ENCODE measurements around the gene TSHZ2. TPM values are rescaled to one million over a fixed set of nuclear protein-coding genes. Genes with fewer than 3 reads are reported as not detected.

Gene TSHZ2
- total RNA-seq, 2 experiments from 2014 or later = 0.38 to 0.54 TPM

GRCh38 chr20:52926505-52926904 lies 45.7 kb upstream of the TSHZ2 start:
- H3K4me1 Mint-ChIP-seq (ENCODE audit: low read depth) = peaks cover 2% of the 10 kb centered on the region
- DNase-seq (no peak), ATAC-seq (no peak)
- no peak overlapping the region for H3K27ac Mint-ChIP-seq
- TF ChIP-seq CTCF (IDR thresholded peaks at IDR 0.05) = no peak
- no peak overlapping the region for H3K4me3 Mint-ChIP-seq
- intact Hi-C loops (cut with micrococcal nuclease) = no loop called here
- no peaks in the 10 kb centered on the region for H3K9me3 Mint-ChIP-seq
- ChIA-PET POLR2A (no interaction called here), CTCF (no interaction called here)
- H3K27me3 Mint-ChIP-seq = peaks cover 2% of the 10 kb centered on the region
- H3K36me3 Mint-ChIP-seq (ENCODE audit: low read depth) = no peaks in the 10 kb centered on the region

GRCh38 chr20:52933867-52934266 lies 38.3 kb upstream of the TSHZ2 start:
- CTCF ChIA-PET = no interaction called here
- H3K4me3 Mint-ChIP-seq = no peak overlapping the region
- POLR2A ChIA-PET = no interaction called here
- H3K27ac Mint-ChIP-seq = no peak overlapping the region
- no peak for TF ChIP-seq CTCF (IDR thresholded peaks at IDR 0.05)
- H3K9me3 Mint-ChIP-seq = no peaks in the 10 kb centered on the region
- intact Hi-C loops (cut with micrococcal nuclease) = no loop called here
- DNase-seq = no peak
- no peaks in the 10 kb centered on the region for H3K36me3 Mint-ChIP-seq (ENCODE audit: low read depth)
- H3K4me1 Mint-ChIP-seq (ENCODE audit: low read depth) = no peaks in the 10 kb centered on the region
- no peaks in the 10 kb centered on the region for H3K27me3 Mint-ChIP-seq
- ATAC-seq = no peak

- H3K27me3 Mint-ChIP-seq = no peaks in the 10 kb centered on the region
Measured at GRCh38 chr20:52936351-52937340, 35.5 kb upstream of the TSHZ2 start.

GRCh38 chr20:52937591-52938100 lies 34.5 kb upstream of the TSHZ2 start:
- ATAC-seq (no peak), DNase-seq (no peak)
- ChIA-PET CTCF (no interaction called here), POLR2A (no interaction called here)
- TF ChIP-seq CTCF (IDR thresholded peaks at IDR 0.05) = no peak
- intact Hi-C loops (cut with micrococcal nuclease) = no loop called here
- no peak overlapping the region for H3K27ac Mint-ChIP-seq
- no peak overlapping the region for H3K4me3 Mint-ChIP-seq
- no peaks in the 10 kb centered on the region for H3K27me3 Mint-ChIP-seq
- H3K4me1 Mint-ChIP-seq (ENCODE audit: low read depth) = no peaks in the 10 kb centered on the region
- no peaks in the 10 kb centered on the region for H3K9me3 Mint-ChIP-seq
- no peaks in the 10 kb centered on the region for H3K36me3 Mint-ChIP-seq (ENCODE audit: low read depth)

More at GRCh38 chr20:52936351-52937340, 35.5 kb upstream of the TSHZ2 start:
- DNase-seq = no peak
- POLR2A ChIA-PET = no interaction called here
- H3K9me3 Mint-ChIP-seq = no peaks in the 10 kb centered on the region
- CTCF ChIA-PET = no interaction called here
- no peaks in the 10 kb centered on the region for H3K36me3 Mint-ChIP-seq (ENCODE audit: low read depth)
- intact Hi-C loops (cut with micrococcal nuclease) = no loop called here
- TF ChIP-seq CTCF (IDR thresholded peaks at IDR 0.05) = no peak
- no peaks in the 10 kb centered on the region for H3K4me1 Mint-ChIP-seq (ENCODE audit: low read depth)
- H3K27ac Mint-ChIP-seq = no peak overlapping the region
- H3K4me3 Mint-ChIP-seq = no peak overlapping the region
- ATAC-seq = no peak

GRCh38 chr20:52939141-52939540 lies 33.0 kb upstream of the TSHZ2 start:
- no peak for TF ChIP-seq CTCF (IDR thresholded peaks at IDR 0.05)
- Mint-ChIP-seq H3K27me3 (no peaks in the 10 kb centered on the region), H3K4me1 (ENCODE audit: low read depth) (no peaks in the 10 kb centered on the region), H3K36me3 (ENCODE audit: low read depth) (no peaks in the 10 kb centered on the region), H3K4me3 (no peak overlapping the region), H3K9me3 (no peaks in the 10 kb centered on the region), H3K27ac (no peak overlapping the region)
- no peak for ATAC-seq
- DNase-seq = no peak
- CTCF ChIA-PET = no interaction called here
- POLR2A ChIA-PET = no interaction called here
- intact Hi-C loops (cut with micrococcal nuclease) = no loop called here
